DND-41 (cell line): ENCODE results near the gene SGPP1.

Experiments
- ATAC-seq: fragments of 200-7000 bp; cut with Tn5 transposase; 3 replicates; pipeline ENCODE4 v1.9.1; 2021; ENCODE audit warnings: low read depth; ENCODE audit not compliant: insufficient read depth
- DNase-seq: peaks from one replicate; pipeline ENCODE4 v3.0.0-alpha.2; 2020
- H2AFZ ChIP-seq: 2 replicates; pipeline ENCODE4 v1.6.0; 2012; ENCODE audit warnings: low read depth, low read length
- H3K27ac ChIP-seq: 2 replicates; pipeline ENCODE4 v1.5.1; 2012; ENCODE audit warnings: low read length, inconsistent platforms
- H3K27me3 ChIP-seq: fragments of 200-600 bp; sonication (generic); 2 replicates; pipeline ENCODE4 v1.6.0; 2012; ENCODE audit warnings: low read length, mild to moderate bottlenecking, inconsistent platforms; ENCODE audit not compliant: insufficient read depth, poor library complexity
- H3K36me3 ChIP-seq: 2 replicates; pipeline ENCODE4 v1.5.1; 2012; ENCODE audit warnings: low read length, inconsistent platforms; ENCODE audit not compliant: insufficient read depth
- H3K4me1 ChIP-seq: 2 replicates; pipeline ENCODE4 v1.5.1; 2012; ENCODE audit warnings: mild to moderate bottlenecking, low read length; ENCODE audit not compliant: insufficient read depth
- H3K4me2 ChIP-seq: 2 replicates; pipeline ENCODE4 v1.6.0; 2012; ENCODE audit warnings: mild to moderate bottlenecking, moderate library complexity, low read length, inconsistent platforms; ENCODE audit not compliant: insufficient read depth
- H3K4me3 ChIP-seq, 2 experiments: fragments of 200-600 bp in 1 of 2; shearing (Covaris generic) in 1 of 2; 2 replicates each; pipeline ENCODE4 v1.5.1; 2012 to 2016; ENCODE audit warnings: inconsistent platforms in 2 of 2, low read length in 2 of 2, mild to moderate bottlenecking in 2 of 2, low read depth in 1 of 2, moderate library complexity in 1 of 2
- H3K79me2 ChIP-seq: 2 replicates; pipeline ENCODE4 v1.6.0; 2012; ENCODE audit warnings: low read length, inconsistent platforms; ENCODE audit not compliant: insufficient read depth
- H3K9ac ChIP-seq: 2 replicates; pipeline ENCODE4 v1.6.0; 2012; ENCODE audit warnings: low read depth, mild to moderate bottlenecking, inconsistent platforms, low read length, moderate library complexity
- H3K9me3 ChIP-seq: 2 replicates; pipeline ENCODE4 v1.5.1; 2012; ENCODE audit warnings: low read length, moderate library complexity, mild to moderate bottlenecking, inconsistent platforms; ENCODE audit not compliant: insufficient read depth, severe bottlenecking
- H4K20me1 ChIP-seq: 2 replicates; pipeline ENCODE4 v1.6.0; 2012; ENCODE audit warnings: low read length; ENCODE audit not compliant: insufficient read depth
- CTCF ChIP-seq: IDR thresholded peaks from 2 replicates; pipeline ENCODE4 v1.5.1; 2012; ENCODE audit warnings: borderline replicate concordance, low read length, moderate library complexity, mild to moderate bottlenecking; ENCODE audit not compliant: poor library complexity, severe bottlenecking; ENCODE audit errors: extremely low read depth
- EZH2 ChIP-seq: IDR thresholded peaks from 3 replicates; pipeline ENCODE4 v1.6.1; 2012; ENCODE audit warnings: borderline replicate concordance, low read depth, mild to moderate bottlenecking, moderate library complexity, low read length, inconsistent platforms; ENCODE audit not compliant: severe bottlenecking

The SGPP1 gene

GRCh38 chr14:63659726-63660125 lies 68.1 kb downstream of the SGPP1 start:
- H3K4me2 ChIP-seq = no peak overlapping the region
- H3K79me2 ChIP-seq = no peaks in the 10 kb centered on the region
- H3K27me3 ChIP-seq = no peaks in the 10 kb centered on the region
- no peak overlapping the region for H2AFZ ChIP-seq
- no peak overlapping the region for H3K9ac ChIP-seq
- DNase-seq (no peak), ATAC-seq (no peak)
- no peak overlapping the region for H3K4me3 ChIP-seq
- TF ChIP-seq EZH2 (no peak), CTCF (no peak)
- no peaks in the 10 kb centered on the region for H3K36me3 ChIP-seq
- H3K27ac ChIP-seq = no peak overlapping the region
- H3K9me3 ChIP-seq = no peaks in the 10 kb centered on the region
- no peaks in the 10 kb centered on the region for H3K4me1 ChIP-seq
- no peaks in the 10 kb centered on the region for H4K20me1 ChIP-seq

GRCh38 chr14:63656194-63656593 lies 71.7 kb downstream of the SGPP1 start:
- Histone ChIP-seq H4K20me1 (no peaks in the 10 kb centered on the region), H3K9me3 (no peaks in the 10 kb centered on the region), H3K27me3 (no peaks in the 10 kb centered on the region), H3K79me2 (no peaks in the 10 kb centered on the region), H3K4me2 (no peak overlapping the region), H3K4me3 (no peak overlapping the region), H3K36me3 (no peaks in the 10 kb centered on the region), H3K27ac (no peak overlapping the region), H3K9ac (no peak overlapping the region), H3K4me1 (no peaks in the 10 kb centered on the region), H2AFZ (no peak overlapping the region)
- DNase-seq = no peak
- no peak for ATAC-seq
- TF ChIP-seq CTCF (no peak), EZH2 (no peak)

GRCh38 chr14:63654936-63655335 lies 72.9 kb downstream of the SGPP1 start:
- Histone ChIP-seq H3K4me3 (no peak overlapping the region), H3K4me1 (peaks cover 10% of the 10 kb centered on the region), H3K9me3 (no peaks in the 10 kb centered on the region), H3K36me3 (no peaks in the 10 kb centered on the region), H3K27ac (no peak overlapping the region), H3K9ac (no peak overlapping the region), H2AFZ (no peak overlapping the region), H3K4me2 (no peak overlapping the region), H3K27me3 (no peaks in the 10 kb centered on the region), H4K20me1 (no peaks in the 10 kb centered on the region), H3K79me2 (no peaks in the 10 kb centered on the region)
- DNase-seq = no peak
- ATAC-seq = no peak
- TF ChIP-seq CTCF = no peak
- TF ChIP-seq EZH2 = no peak

GRCh38 chr14:63654346-63654745 lies 73.5 kb downstream of the SGPP1 start:
- ATAC-seq (no peak), DNase-seq (no peak)
- Histone ChIP-seq H3K36me3 (no peaks in the 10 kb centered on the region), H2AFZ (no peak overlapping the region), H3K9ac (no peak overlapping the region), H3K27me3 (no peaks in the 10 kb centered on the region), H3K4me1 (peaks cover 11% of the 10 kb centered on the region), H3K27ac (no peak overlapping the region), H4K20me1 (no peaks in the 10 kb centered on the region), H3K9me3 (no peaks in the 10 kb centered on the region), H3K4me3 (no peak overlapping the region), H3K4me2 (no peak overlapping the region), H3K79me2 (no peaks in the 10 kb centered on the region)
- no peak for TF ChIP-seq EZH2
- no peak for TF ChIP-seq CTCF
